Femur (tissue), 1 donor: ENCODE measurements around the gene U2AF1L4.

ENCODE experiments used
- DNase-seq: peaks from one replicate; pipeline ENCODE4 v3.0.0-alpha.2; 2017

U2AF1L4 gene

GRCh38 chr19:35745328-35746086 lies at the start of gene U2AF1L4, which contains the start of gene PSENEN:
Gene U2AF1L4 (minus strand): TSS chr19:35745418. CDS start chr19:35745391, 27 bp downstream.
Gene PSENEN (plus strand): TSS chr19:35745651. CDS start chr19:35745931, 280 bp downstream.
- DNase-seq, result peak; percentile 99

GRCh38 chr19:35793381-35794165 lies 48.4 kb upstream of the U2AF1L4 start:
- no peak for DNase-seq

- no peak for DNase-seq
Observed at GRCh38 chr19:35792888-35793287, 47.7 kb upstream of the U2AF1L4 start.

- no peak for DNase-seq
Observed at GRCh38 chr19:35792312-35792711, 47.1 kb upstream of the U2AF1L4 start.

- no peak for DNase-seq
Observed at GRCh38 chr19:35791814-35792279, 46.6 kb upstream of the U2AF1L4 start.

- no peak for DNase-seq
Observed at GRCh38 chr19:35790981-35791813, 46.0 kb upstream of the U2AF1L4 start.

- no peak for DNase-seq
Observed at GRCh38 chr19:35789978-35790944, 45.0 kb upstream of the U2AF1L4 start.

- no peak for DNase-seq
Observed at GRCh38 chr19:35789195-35789977, 44.2 kb upstream of the U2AF1L4 start.

GRCh38 chr19:35788205-35788960 lies 43.2 kb upstream of the U2AF1L4 start:
- no peak for DNase-seq

- no peak for DNase-seq
Observed at GRCh38 chr19:35787227-35787799, 42.1 kb upstream of the U2AF1L4 start.

- no peak for DNase-seq
Observed at GRCh38 chr19:35786299-35787160, 41.3 kb upstream of the U2AF1L4 start.

GRCh38 chr19:35785339-35785627 lies 40.1 kb upstream of the U2AF1L4 start:
- DNase-seq, result no peak

GRCh38 chr19:35784503-35785338 lies 39.5 kb upstream of the U2AF1L4 start:
- peak; percentile 15 for DNase-seq

- peak; percentile 15 for DNase-seq
Observed at GRCh38 chr19:35783469-35784434, 38.5 kb upstream of the U2AF1L4 start.

GRCh38 chr19:35782589-35782988 lies 37.4 kb upstream of the U2AF1L4 start:
- DNase-seq, result no peak

- DNase-seq, result peak; percentile 13
Observed at GRCh38 chr19:35781650-35782049, 36.4 kb upstream of the U2AF1L4 start.

- DNase-seq, result peak; percentile 20
Observed at GRCh38 chr19:35780717-35781116, 35.5 kb upstream of the U2AF1L4 start.
